ENCODE results near the gene ATG4D.
"Not testable (repeated sequence)": the region's sequence is repeated elsewhere in the genome, so short reads cannot be mapped to it uniquely, and the experiment has no call there.

Gene ATG4D

GRCh38 chr19:10520652-10521318 is 22.9 kb upstream of the ATG4D start:
- no peak for FAIRE-seq

GRCh38 chr19:10521461-10522171 is 22.1 kb upstream of the ATG4D start:
- no peak for FAIRE-seq

- no peak for FAIRE-seq
These were observed 20.5 kb upstream of the ATG4D start for GRCh38 chr19:10523135-10523636.

- FAIRE-seq = no peak
These were observed 18.1 kb upstream of the ATG4D start for GRCh38 chr19:10525636-10526035.

GRCh38 chr19:10526887-10527286 is 16.8 kb upstream of the ATG4D start:
- not testable (repeated sequence) for FAIRE-seq

GRCh38 chr19:10532457-10532856 is 11.2 kb upstream of the ATG4D start:
- FAIRE-seq = no peak

- FAIRE-seq = no peak
These were observed 9.9 kb upstream of the ATG4D start for GRCh38 chr19:10533646-10534386.

- no peak for FAIRE-seq
These were observed 8.1 kb upstream of the ATG4D start for GRCh38 chr19:10535613-10536012.

- FAIRE-seq = no peak
These were observed 6.0 kb upstream of the ATG4D start for GRCh38 chr19:10537668-10538067.

- FAIRE-seq = no peak
These were observed 5.3 kb upstream of the ATG4D start for GRCh38 chr19:10538204-10538983.

GRCh38 chr19:10539016-10539415 is 4.7 kb upstream of the ATG4D start:
- FAIRE-seq = not testable (repeated sequence)

GRCh38 chr19:10543059-10543419 is 665 bp upstream of the ATG4D start:
- FAIRE-seq = no peak

- FAIRE-seq = no peak
These were observed 593 bp downstream of the ATG4D start for GRCh38 chr19:10544242-10544752.

GRCh38 chr19:10544753-10545251 is 1.1 kb downstream of the ATG4D start:
- FAIRE-seq = no peak

GRCh38 chr19:10546817-10547216 is 3.1 kb downstream of the ATG4D start:
- FAIRE-seq = no peak

- FAIRE-seq = no peak
These were observed 5.1 kb downstream of the ATG4D start for GRCh38 chr19:10548746-10549276.

- FAIRE-seq = no peak
These were observed 6.0 kb downstream of the ATG4D start for GRCh38 chr19:10549733-10550132.

GRCh38 chr19:10550336-10550735 is 6.6 kb downstream of the ATG4D start:
- no peak for FAIRE-seq

GRCh38 chr19:10551006-10551405 is 7.3 kb downstream of the ATG4D start:
- FAIRE-seq = not testable (repeated sequence)

GRCh38 chr19:10551698-10552301 is 8.1 kb downstream of the ATG4D start:
- no peak for FAIRE-seq

- FAIRE-seq = no peak
These were observed 8.9 kb downstream of the ATG4D start for GRCh38 chr19:10552510-10553053.

All from endometrium (tissue), 2 donors.